ENCODE measurements around the gene STARD13. TPM values are rescaled to one million over a fixed set of nuclear protein-coding genes. Genes with fewer than 3 reads are reported as not detected.
"Not testable (repeated sequence)": the region's sequence is repeated elsewhere in the genome, so short reads cannot be mapped to it uniquely, and the experiment has no call there.

The STARD13 gene
- polyA plus RNA-seq, 1 experiment: 21.2 TPM

GRCh38 chr13:33167491-33167890, 118.1 kb downstream of the STARD13 start:
- no peak overlapping the region for H3K4me3 ChIP-seq (ENCODE audit: low read depth, low read length)
- TF ChIP-seq CTCF (IDR thresholded peaks at IDR 0.05; ENCODE audit: insufficient read depth, low read depth, low read length): no peak
- ChIA-PET POLR2A (no interaction called here), CTCF (interaction anchor here (1.1 to 1.8 kb wide), 2 partner anchors 9 to 12 kb away, joined by 3 to 4 read pairs; no protein-coding TSS in a partner anchor)
- H3K27me3 ChIP-seq (ENCODE audit: control insufficient read depth, insufficient read depth, low read length): no peaks in the 10 kb centered on the region
- no peak for DNase-seq (ENCODE audit: low read depth)
- H3K36me3 ChIP-seq (ENCODE audit: control insufficient read depth, insufficient read depth, low read length): peaks cover 10% of the 10 kb centered on the region

- Histone ChIP-seq H3K36me3 (ENCODE audit: control insufficient read depth, insufficient read depth, low read length) (peaks cover 13% of the 10 kb centered on the region), H3K27me3 (ENCODE audit: control insufficient read depth, insufficient read depth, low read length) (no peaks in the 10 kb centered on the region), H3K4me3 (ENCODE audit: low read depth, low read length) (no peak overlapping the region)
- CTCF ChIA-PET: interaction anchor here (1.6 to 1.8 kb wide), 2 partner anchors 8 to 10 kb away, joined by 4 read pairs; no protein-coding TSS in a partner anchor
- no peak for DNase-seq (ENCODE audit: low read depth)
- POLR2A ChIA-PET: no interaction called here
- TF ChIP-seq CTCF (IDR thresholded peaks at IDR 0.05; ENCODE audit: insufficient read depth, low read depth, low read length): no peak
These were observed 119.8 kb downstream of the STARD13 start for GRCh38 chr13:33165787-33166186.

- TF ChIP-seq CTCF (IDR thresholded peaks at IDR 0.05; ENCODE audit: insufficient read depth, low read depth, low read length): no peak
- ChIA-PET POLR2A (no interaction called here), CTCF (interaction anchor here (1.1 to 1.8 kb wide), 2 partner anchors 12 to 15 kb away, joined by 3 to 4 read pairs; no protein-coding TSS in a partner anchor)
- peaks cover 13% of the 10 kb centered on the region for H3K36me3 ChIP-seq (ENCODE audit: control insufficient read depth, insufficient read depth, low read length)
- no peak overlapping the region for H3K4me3 ChIP-seq (ENCODE audit: low read depth, low read length)
- H3K27me3 ChIP-seq (ENCODE audit: control insufficient read depth, insufficient read depth, low read length): no peaks in the 10 kb centered on the region
- DNase-seq (ENCODE audit: low read depth): no peak
These were observed 121.2 kb downstream of the STARD13 start for GRCh38 chr13:33164331-33164730.

GRCh38 chr13:33162725-33163124, 122.8 kb downstream of the STARD13 start:
- POLR2A ChIA-PET; H3K4me3 ChIP-seq (ENCODE audit: low read depth, low read length); CTCF ChIA-PET; DNase-seq (ENCODE audit: low read depth); H3K27me3 ChIP-seq (ENCODE audit: control insufficient read depth, insufficient read depth, low read length): not testable (repeated sequence)
- H3K36me3 ChIP-seq (ENCODE audit: control insufficient read depth, insufficient read depth, low read length): peaks cover 13% of the 10 kb centered on the region

GRCh38 chr13:33158816-33159215, 126.7 kb downstream of the STARD13 start:
- ChIA-PET POLR2A (no interaction called here), CTCF (no interaction called here)
- no peaks in the 10 kb centered on the region for H3K27me3 ChIP-seq (ENCODE audit: control insufficient read depth, insufficient read depth, low read length)
- H3K36me3 ChIP-seq (ENCODE audit: control insufficient read depth, insufficient read depth, low read length): peaks cover 8% of the 10 kb centered on the region
- H3K4me3 ChIP-seq (ENCODE audit: low read depth, low read length): no peak overlapping the region
- DNase-seq (ENCODE audit: low read depth): no peak
- no peak for TF ChIP-seq CTCF (IDR thresholded peaks at IDR 0.05; ENCODE audit: insufficient read depth, low read depth, low read length)

GRCh38 chr13:33158271-33158670, 127.3 kb downstream of the STARD13 start:
- POLR2A ChIA-PET: no interaction called here
- CTCF ChIA-PET: interaction anchor here (1.0 to 1.2 kb wide), 2 partner anchors 8 to 17 kb away, joined by 3 to 4 read pairs; no protein-coding TSS in a partner anchor

More at GRCh38 chr13:33158271-33158670, 127.3 kb downstream of the STARD13 start:
- no peak for TF ChIP-seq CTCF (IDR thresholded peaks at IDR 0.05; ENCODE audit: insufficient read depth, low read depth, low read length)
- H3K4me3 ChIP-seq (ENCODE audit: low read depth, low read length): no peak overlapping the region
- peaks cover 9% of the 10 kb centered on the region for H3K36me3 ChIP-seq (ENCODE audit: control insufficient read depth, insufficient read depth, low read length)
- no peaks in the 10 kb centered on the region for H3K27me3 ChIP-seq (ENCODE audit: control insufficient read depth, insufficient read depth, low read length)
- DNase-seq (ENCODE audit: low read depth): no peak

Measured in BJ (cell line).